Astrocyte (in vitro differentiated cells and primary cell): ENCODE data around the gene SORD. TPM values are rescaled to one million over a fixed set of nuclear protein-coding genes. Genes with fewer than 3 reads are reported as not detected.

ENCODE experiments used
- DNase-seq: peaks from one replicate; pipeline ENCODE4 v3.0.0-alpha.2; 2010; ENCODE audit warnings: low read depth
- FAIRE-seq: peaks from 2 replicates; lab custom pipeline; 2011; peaks lifted over from hg19 to GRCh38; lab: Jason Lieb, UNC
- H2AFZ ChIP-seq: 2 replicates; pipeline ENCODE4 v1.6.0; 2012; ENCODE audit warnings: low read depth, low read length, inconsistent platforms
- H3K27ac ChIP-seq: 2 replicates; pipeline ENCODE4 v1.5.1; 2011; ENCODE audit warnings: low read depth, low read length, inconsistent platforms
- H3K27me3 ChIP-seq: 2 replicates; pipeline ENCODE4 v1.6.0; 2011; ENCODE audit warnings: low read length, inconsistent platforms; ENCODE audit not compliant: insufficient read depth
- H3K36me3 ChIP-seq: 2 replicates; pipeline ENCODE4 v1.5.1; 2011; ENCODE audit warnings: low read length, inconsistent platforms; ENCODE audit not compliant: insufficient read depth
- H3K4me1 ChIP-seq: 2 replicates; pipeline ENCODE4 v1.5.1; 2011; ENCODE audit warnings: low read length, inconsistent platforms; ENCODE audit not compliant: insufficient read depth
- H3K4me2 ChIP-seq: 2 replicates; pipeline ENCODE4 v1.6.0; 2012; ENCODE audit warnings: low read length, inconsistent platforms
- H3K4me3 ChIP-seq: 2 replicates; pipeline ENCODE4 v1.5.1; 2011; ENCODE audit warnings: low read depth, mild to moderate bottlenecking, low read length, inconsistent platforms; ENCODE audit not compliant: insufficient read depth
- H3K79me2 ChIP-seq: 2 replicates; pipeline ENCODE4 v1.6.0; 2012; ENCODE audit warnings: mild to moderate bottlenecking, low read length, inconsistent platforms; ENCODE audit not compliant: insufficient read depth
- H3K9ac ChIP-seq: 2 replicates; pipeline ENCODE4 v1.6.0; 2012; ENCODE audit warnings: mild to moderate bottlenecking, low read length, inconsistent platforms
- H3K9me3 ChIP-seq: 2 replicates; pipeline ENCODE4 v1.5.1; 2012; ENCODE audit warnings: low read depth, mild to moderate bottlenecking, low read length, inconsistent platforms; ENCODE audit not compliant: insufficient read depth
- H4K20me1 ChIP-seq: 2 replicates; pipeline ENCODE4 v1.6.0; 2012; ENCODE audit warnings: low read length, inconsistent platforms; ENCODE audit not compliant: insufficient read depth
- H3K27ac Mint-ChIP-seq: one replicate; pipeline ENCODE4 v1.8.0; 2021; ENCODE audit warnings: mild to moderate bottlenecking, mixed read lengths; ENCODE audit not compliant: unreplicated experiment
- H3K27me3 Mint-ChIP-seq: one replicate; pipeline ENCODE4 v1.8.0; 2021; ENCODE audit warnings: low read depth, mixed read lengths; ENCODE audit not compliant: unreplicated experiment
- H3K36me3 Mint-ChIP-seq: one replicate; pipeline ENCODE4 v1.8.0; 2021; ENCODE audit warnings: low read depth, mixed read lengths; ENCODE audit not compliant: unreplicated experiment
- H3K4me1 Mint-ChIP-seq: one replicate; pipeline ENCODE4 v1.8.0; 2021; ENCODE audit warnings: low read depth, mixed read lengths; ENCODE audit not compliant: unreplicated experiment
- H3K4me3 Mint-ChIP-seq: one replicate; pipeline ENCODE4 v1.8.0; 2021; ENCODE audit warnings: mild to moderate bottlenecking, moderate library complexity, mixed read lengths; ENCODE audit not compliant: unreplicated experiment
- H3K9me3 Mint-ChIP-seq: one replicate; pipeline ENCODE4 v1.8.0; 2021; ENCODE audit warnings: mild to moderate bottlenecking, mixed read lengths; ENCODE audit not compliant: unreplicated experiment
- CTCF ChIP-seq: IDR thresholded peaks from 2 replicates; pipeline ENCODE4 v1.5.1; 2011; ENCODE audit warnings: low read depth, mild to moderate bottlenecking, inconsistent platforms, low read length, moderate library complexity; ENCODE audit not compliant: insufficient read depth
- EZH2 ChIP-seq: IDR thresholded peaks from 2 replicates; pipeline ENCODE4 v1.6.1; 2012; ENCODE audit warnings: mild to moderate bottlenecking, low read length, inconsistent platforms; ENCODE audit not compliant: insufficient read depth
- total RNA-seq: library from RNA; stranded (reverse); gene quantifications from 2 replicates; pipeline ENCODE4 v1.2.1, GENCODE V29; 2021

Gene SORD
- total RNA-seq, 1 donor from 2014 or later, result 26.2 TPM

GRCh38 chr15:45097466-45097865 is 74.5 kb downstream of the SORD start:
- H2AFZ ChIP-seq, result no peak overlapping the region
- no peak overlapping the region for H3K9ac ChIP-seq
- peaks cover 5% of the 10 kb centered on the region for H3K9me3 Mint-ChIP-seq
- TF ChIP-seq EZH2 (no peak), CTCF (no peak)
- no peaks in the 10 kb centered on the region for H3K4me1 Mint-ChIP-seq
- H3K27ac ChIP-seq, result no peak overlapping the region
- H3K79me2 ChIP-seq, result no peaks in the 10 kb centered on the region
- H4K20me1 ChIP-seq, result no peaks in the 10 kb centered on the region
- H3K4me2 ChIP-seq, result no peak overlapping the region
- H3K27me3 Mint-ChIP-seq, result peaks cover 57% of the 10 kb centered on the region
- DNase-seq (no peak), FAIRE-seq (no peak)
- no peak overlapping the region for H3K4me3 ChIP-seq
- H3K27ac Mint-ChIP-seq, result no peak overlapping the region
- H3K9me3 ChIP-seq, result no peaks in the 10 kb centered on the region
- H3K36me3 ChIP-seq, result no peaks in the 10 kb centered on the region
- no peaks in the 10 kb centered on the region for H3K36me3 Mint-ChIP-seq
- H3K4me1 ChIP-seq, result no peaks in the 10 kb centered on the region
- H3K27me3 ChIP-seq, result peaks cover 9% of the 10 kb centered on the region
- no peak overlapping the region for H3K4me3 Mint-ChIP-seq

DNA sequence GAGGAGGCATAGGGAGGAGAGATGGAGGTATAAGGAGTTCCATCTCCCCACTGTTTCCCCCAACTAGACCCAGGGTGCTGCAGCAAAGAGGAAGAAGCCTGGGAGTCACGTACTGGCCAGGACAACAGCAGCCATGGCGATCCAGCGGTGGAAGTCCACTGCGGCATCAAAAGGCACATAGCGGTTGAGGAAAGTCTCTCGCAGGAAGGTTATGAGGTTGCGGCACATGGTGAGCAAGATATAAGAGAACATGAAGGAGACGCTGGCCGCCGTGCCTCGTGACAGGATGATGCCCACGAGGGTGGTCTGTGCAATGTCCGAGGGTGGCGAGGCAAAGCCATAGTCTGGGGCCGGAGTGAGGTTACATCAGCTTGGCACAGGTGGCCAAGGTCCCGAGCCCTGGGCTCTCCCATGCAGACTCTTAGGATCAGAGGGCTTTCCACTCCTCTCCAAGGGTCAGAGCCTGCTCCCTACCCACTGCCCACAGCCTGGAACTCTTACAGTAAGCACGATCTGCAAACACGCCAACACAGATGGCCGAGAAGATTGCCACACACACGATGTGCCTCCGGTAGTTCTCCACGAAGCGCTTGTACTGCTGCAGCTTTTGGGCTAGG is 76.7 kb downstream of the SORD start:
- no peak overlapping the region for H3K9ac ChIP-seq
- peaks cover 6% of the 10 kb centered on the region for H3K27me3 ChIP-seq
- Mint-ChIP-seq H3K4me3 (no peak overlapping the region), H3K4me1 (no peaks in the 10 kb centered on the region), H3K9me3 (peaks cover 5% of the 10 kb centered on the region), H3K36me3 (no peaks in the 10 kb centered on the region), H3K27me3 (peaks cover 63% of the 10 kb centered on the region), H3K27ac (no peak overlapping the region)
- DNase-seq (no peak), FAIRE-seq (no peak)
- H3K9me3 ChIP-seq, result no peaks in the 10 kb centered on the region
- H2AFZ ChIP-seq, result no peak overlapping the region
- H4K20me1 ChIP-seq, result no peaks in the 10 kb centered on the region
- H3K36me3 ChIP-seq, result no peaks in the 10 kb centered on the region
- H3K4me2 ChIP-seq, result no peak overlapping the region
- TF ChIP-seq EZH2, result no peak
- TF ChIP-seq CTCF, result no peak
- H3K27ac ChIP-seq, result no peak overlapping the region
- no peak overlapping the region for H3K4me3 ChIP-seq
- no peaks in the 10 kb centered on the region for H3K79me2 ChIP-seq
- H3K4me1 ChIP-seq, result no peaks in the 10 kb centered on the region

GRCh38 chr15:45100884-45101625 is 78.1 kb downstream of the SORD start:
- Histone ChIP-seq H3K4me3 (no peak overlapping the region), H2AFZ (no peak overlapping the region), H4K20me1 (no peaks in the 10 kb centered on the region), H3K36me3 (no peaks in the 10 kb centered on the region), H3K4me1 (no peaks in the 10 kb centered on the region), H3K27ac (no peak overlapping the region), H3K9me3 (no peaks in the 10 kb centered on the region), H3K27me3 (peaks cover 9% of the 10 kb centered on the region), H3K79me2 (no peaks in the 10 kb centered on the region), H3K9ac (no peak overlapping the region), H3K4me2 (no peak overlapping the region)
- H3K9me3 Mint-ChIP-seq, result peaks cover 3% of the 10 kb centered on the region
- H3K36me3 Mint-ChIP-seq, result no peaks in the 10 kb centered on the region
- DNase-seq (no peak), FAIRE-seq (no peak)
- H3K4me3 Mint-ChIP-seq, result no peak overlapping the region
- no peaks in the 10 kb centered on the region for H3K4me1 Mint-ChIP-seq
- peaks cover 69% of the 10 kb centered on the region for H3K27me3 Mint-ChIP-seq
- TF ChIP-seq EZH2 (no peak), CTCF (no peak)
- H3K27ac Mint-ChIP-seq, result no peak overlapping the region
